Stimulated activated effector memory CD8-positive, alpha-beta T cell treated with anti-CD3 and anti-CD28 coated beads, Interleukin-12 subunit alpha, Interleukin-12 subunit beta, amount 100 ng/mL, for 72 hours (primary cell): ENCODE data around the gene NATD1.
"Not testable (repeated sequence)": the region's sequence is repeated elsewhere in the genome, so short reads cannot be mapped to it uniquely, and the experiment has no call there.

Experiments used
- ATAC-seq: fragments of 150-1000 bp; cut with Tn5 transposase; 2 replicates; pipeline ENCODE4 v1.10.0; 2021
- DNase-seq, 2 donors: peaks; one replicate each; pipeline ENCODE4 v3.0.0; 2021 to 2022; ENCODE audit warnings: low spot score in 2 of 2
- H3K27ac Mint-ChIP-seq: one replicate; pipeline ENCODE4 v1.8.0; 2022; ENCODE audit warnings: mild to moderate bottlenecking, mixed read lengths
- H3K36me3 Mint-ChIP-seq: one replicate; pipeline ENCODE4 v1.8.0; 2022; ENCODE audit warnings: mild to moderate bottlenecking, mixed read lengths
- H3K4me1 Mint-ChIP-seq: one replicate; pipeline ENCODE4 v1.8.0; 2022; ENCODE audit warnings: mixed read lengths
- H3K4me3 Mint-ChIP-seq: one replicate; pipeline ENCODE4 v1.8.0; 2022; ENCODE audit warnings: mild to moderate bottlenecking, mixed read lengths
- H3K9me3 Mint-ChIP-seq: one replicate; pipeline ENCODE4 v1.8.0; 2022; ENCODE audit warnings: mixed read lengths

The NATD1 gene

GRCh38 chr17:21227277-21227676 lies 25.9 kb downstream of the NATD1 start:
- H3K36me3 Mint-ChIP-seq, H3K4me1 Mint-ChIP-seq, ATAC-seq, H3K9me3 Mint-ChIP-seq, H3K4me3 Mint-ChIP-seq, DNase-seq, H3K27ac Mint-ChIP-seq: not testable (repeated sequence)

- Mint-ChIP-seq H3K9me3 (no peaks in the 10 kb centered on the region), H3K36me3 (no peaks in the 10 kb centered on the region), H3K27ac (no peak overlapping the region), H3K4me1 (peaks cover 2% of the 10 kb centered on the region), H3K4me3 (no peak overlapping the region)
- no peak for DNase-seq
- no peak for ATAC-seq
These were observed 30.1 kb downstream of the NATD1 start for GRCh38 chr17:21223086-21223485.

- Mint-ChIP-seq H3K4me3 (no peak overlapping the region), H3K4me1 (peaks cover 29% of the 10 kb centered on the region), H3K27ac (no peak overlapping the region), H3K9me3 (no peaks in the 10 kb centered on the region), H3K36me3 (no peaks in the 10 kb centered on the region)
- DNase-seq, result no peak
- no peak for ATAC-seq
These were observed 34.3 kb downstream of the NATD1 start for GRCh38 chr17:21218831-21219380.

GRCh38 chr17:21218101-21218500 lies 35.1 kb downstream of the NATD1 start:
- DNase-seq (peak in 1 of 2 donors; percentile 54), ATAC-seq (no peak)
- H3K4me3 Mint-ChIP-seq, result no peak overlapping the region
- H3K4me1 Mint-ChIP-seq, result peaks cover 33% of the 10 kb centered on the region
- H3K27ac Mint-ChIP-seq, result no peak overlapping the region
- H3K9me3 Mint-ChIP-seq, result no peaks in the 10 kb centered on the region
- no peaks in the 10 kb centered on the region for H3K36me3 Mint-ChIP-seq

GRCh38 chr17:21217346-21217745 lies 35.9 kb downstream of the NATD1 start:
- ATAC-seq, result no peak
- Mint-ChIP-seq H3K9me3 (no peaks in the 10 kb centered on the region), H3K27ac (no peak overlapping the region), H3K4me3 (no peak overlapping the region), H3K4me1 (peaks cover 40% of the 10 kb centered on the region), H3K36me3 (no peaks in the 10 kb centered on the region)
- no peak for DNase-seq

- H3K27ac Mint-ChIP-seq, result peak overlapping the region; percentile 96
- H3K4me1 Mint-ChIP-seq, result peaks cover 50% of the 10 kb centered on the region
- ATAC-seq (no peak), DNase-seq (no peak)
- H3K4me3 Mint-ChIP-seq, result peak overlapping the region; percentile 84
- H3K36me3 Mint-ChIP-seq, result peaks cover 5% of the 10 kb centered on the region
- H3K9me3 Mint-ChIP-seq, result no peaks in the 10 kb centered on the region
These were observed 37.3 kb downstream of the NATD1 start for GRCh38 chr17:21215935-21216334.

GRCh38 chr17:21214777-21215541 lies 38.3 kb downstream of the NATD1 start:
- ATAC-seq (peak; percentile 1), DNase-seq (no peak)
- Mint-ChIP-seq H3K27ac (peak overlapping the region; percentile 96), H3K4me1 (peaks cover 57% of the 10 kb centered on the region), H3K4me3 (peak overlapping the region; percentile 84), H3K9me3 (no peaks in the 10 kb centered on the region), H3K36me3 (peaks cover 14% of the 10 kb centered on the region)

GRCh38 chr17:21214015-21214776 lies 39.0 kb downstream of the NATD1 start, which contains the start of gene TMEM11:
TMEM11 (minus strand) TSS chr17:21214161; CDS start chr17:21214152, 9 bp downstream.
- ATAC-seq (peak; percentile 95), DNase-seq (peak; percentile 96 to 97)
- Mint-ChIP-seq H3K4me3 (peak within 1 kb of the TSS; percentile 84), H3K9me3 (no peaks in the 10 kb centered on the region), H3K27ac (peak within 1 kb of the TSS; percentile 96), H3K4me1 (peaks cover 59% of the 10 kb centered on the region), H3K36me3 (peaks cover 21% of the 10 kb centered on the region)

- DNase-seq, result no peak
These were observed 39.6 kb downstream of the NATD1 start for GRCh38 chr17:21213638-21214014.

GRCh38 chr17:21212826-21213637 lies 40.2 kb downstream of the NATD1 start:
- Mint-ChIP-seq H3K4me1 (peaks cover 61% of the 10 kb centered on the region), H3K27ac (peak overlapping the region; percentile 96)

More at GRCh38 chr17:21213638-21214014, 39.6 kb downstream of the NATD1 start:
- Mint-ChIP-seq H3K9me3 (no peaks in the 10 kb centered on the region), H3K27ac (peak overlapping the region; percentile 96), H3K4me1 (peaks cover 63% of the 10 kb centered on the region), H3K36me3 (peaks cover 27% of the 10 kb centered on the region), H3K4me3 (peak overlapping the region; percentile 84)
- ATAC-seq, result peak; percentile 41

GRCh38 chr17:21211825-21212479 lies 41.3 kb downstream of the NATD1 start:
- ATAC-seq (no peak), DNase-seq (no peak)
- peaks cover 44% of the 10 kb centered on the region for H3K36me3 Mint-ChIP-seq
- H3K27ac Mint-ChIP-seq, result peak overlapping the region; percentile 65
- peak overlapping the region; percentile 84 for H3K4me3 Mint-ChIP-seq
- H3K9me3 Mint-ChIP-seq, result no peaks in the 10 kb centered on the region
- H3K4me1 Mint-ChIP-seq, result peaks cover 50% of the 10 kb centered on the region

More at GRCh38 chr17:21212826-21213637, 40.2 kb downstream of the NATD1 start:
- no peaks in the 10 kb centered on the region for H3K9me3 Mint-ChIP-seq
- H3K4me3 Mint-ChIP-seq, result peak overlapping the region; percentile 84
- ATAC-seq (no peak), DNase-seq (no peak)
- peaks cover 33% of the 10 kb centered on the region for H3K36me3 Mint-ChIP-seq

- Mint-ChIP-seq H3K9me3 (no peaks in the 10 kb centered on the region), H3K4me3 (no peak overlapping the region), H3K4me1 (peaks cover 51% of the 10 kb centered on the region), H3K27ac (no peak overlapping the region), H3K36me3 (peaks cover 51% of the 10 kb centered on the region)
- no peak for ATAC-seq
- DNase-seq, result no peak
These were observed 42.7 kb downstream of the NATD1 start for GRCh38 chr17:21210411-21211076.

- ATAC-seq, result no peak
- peak overlapping the region; percentile 20 for H3K27ac Mint-ChIP-seq
- H3K9me3 Mint-ChIP-seq, result no peaks in the 10 kb centered on the region
These were observed 43.6 kb downstream of the NATD1 start for GRCh38 chr17:21209511-21210175.

More at GRCh38 chr17:21209511-21210175, 43.6 kb downstream of the NATD1 start:
- Mint-ChIP-seq H3K4me3 (no peak overlapping the region), H3K4me1 (peaks cover 51% of the 10 kb centered on the region), H3K36me3 (peaks cover 51% of the 10 kb centered on the region)
- DNase-seq, result no peak
